ENCODE measurements around the gene FBXL17. TPM values are rescaled to one million over a fixed set of nuclear protein-coding genes. Genes with fewer than 3 reads are reported as not detected.
A peak's percentile ranks its signal among the peaks of the same experiment; 100 is the strongest.

The FBXL17 gene
- total RNA-seq, 1 donor from 2014 or later: 5.6 TPM

DNA sequence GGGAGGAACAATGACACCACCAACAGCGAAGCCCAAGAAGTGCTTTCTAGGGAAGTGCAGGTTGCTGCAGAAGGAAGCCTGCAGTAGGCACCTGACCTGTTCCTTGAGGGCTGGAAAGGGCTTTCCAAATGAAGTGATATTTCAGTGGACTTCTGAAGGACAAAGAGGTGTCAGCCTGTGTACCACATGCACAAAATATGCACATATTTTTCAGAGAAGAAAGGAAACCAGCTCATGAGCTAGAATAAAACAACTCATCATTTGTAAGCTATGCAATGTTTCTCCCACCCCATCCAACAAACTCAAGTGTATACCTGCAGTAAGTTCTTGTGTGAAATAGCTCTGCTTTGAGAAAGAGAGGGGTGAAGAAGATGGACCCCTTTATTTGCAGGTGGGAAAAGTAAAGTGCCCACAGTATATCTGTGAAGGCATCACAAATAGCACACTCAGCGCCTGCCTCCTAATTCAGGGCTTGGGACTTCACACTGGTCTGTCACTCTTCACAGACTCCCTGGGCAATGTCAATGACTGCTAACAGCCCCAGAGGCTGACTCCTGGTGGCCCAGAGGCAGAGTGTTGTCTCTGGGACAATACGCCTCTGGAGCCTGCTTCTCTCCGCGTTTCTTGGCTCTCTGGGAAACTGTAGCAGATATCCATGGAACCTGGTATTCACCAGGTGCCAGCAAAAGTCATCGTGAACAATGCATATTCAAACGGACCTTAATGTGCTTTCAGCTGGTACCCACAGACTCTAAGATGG is 513.1 kb downstream of the FBXL17 start:
- no peak for DNase-seq (ENCODE audit: low read depth in 2 of 2)

DNA sequence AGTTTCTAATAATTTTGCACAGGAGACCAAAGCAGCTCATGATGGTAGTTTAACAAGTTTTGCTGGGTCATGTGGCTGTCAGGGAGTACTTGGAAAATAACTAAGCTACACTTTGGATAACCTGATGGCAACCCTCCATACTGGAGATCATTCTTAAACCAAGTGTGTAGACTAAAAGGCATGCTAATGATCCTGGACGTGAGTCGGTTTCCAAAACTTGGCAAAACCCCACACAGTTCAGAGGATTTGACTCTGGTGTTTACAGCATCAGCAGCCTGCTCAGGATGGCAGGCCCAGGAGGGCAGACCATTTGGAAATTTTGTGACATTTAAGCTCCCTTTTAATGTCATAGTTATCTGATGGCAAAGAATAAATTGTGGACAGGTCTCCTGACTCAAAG is 514.6 kb downstream of the FBXL17 start:
- DNase-seq (ENCODE audit: low read depth in 2 of 2): no peak

DNA sequence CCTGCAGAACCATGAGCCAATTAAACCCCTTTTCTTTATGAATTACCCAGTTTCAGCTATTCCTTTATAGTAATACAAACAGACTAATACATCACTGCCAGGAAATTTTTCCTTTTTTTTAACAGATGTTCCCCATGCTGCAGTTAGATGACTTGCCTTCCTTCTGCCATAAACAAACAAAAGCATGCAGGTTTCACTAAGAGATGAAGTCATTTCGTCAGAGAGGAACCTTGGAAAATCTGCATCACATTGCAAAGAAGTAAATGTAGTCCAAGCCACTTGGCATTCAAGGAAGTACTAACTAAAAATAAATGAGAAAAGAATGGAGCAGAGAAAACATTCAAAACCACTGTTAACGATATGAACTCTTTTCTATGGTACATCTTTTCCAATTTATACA is 517.1 kb downstream of the FBXL17 start:
- DNase-seq (ENCODE audit: low read depth in 2 of 2): peak in 1 of 2 donors; percentile 78

DNA sequence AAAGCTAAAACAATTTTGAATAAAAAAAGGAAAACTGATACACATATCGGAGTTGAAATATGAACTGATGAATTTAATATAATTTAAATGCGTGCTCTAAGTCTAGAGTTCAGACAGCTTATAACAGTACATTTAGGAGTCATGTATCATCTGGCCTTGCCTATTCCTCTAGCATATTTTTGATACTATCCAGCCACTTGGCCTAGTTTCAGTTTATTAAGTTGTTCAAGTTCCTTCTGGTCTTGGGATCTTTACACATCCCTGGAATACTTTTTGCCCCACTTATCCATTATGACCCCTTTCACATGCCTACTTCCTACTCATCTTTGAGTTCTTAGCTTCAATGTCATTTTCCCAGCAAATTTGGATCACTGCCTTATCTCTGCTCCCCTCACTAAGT is 518.8 kb downstream of the FBXL17 start:
- DNase-seq (ENCODE audit: low read depth in 2 of 2): no peak

DNA sequence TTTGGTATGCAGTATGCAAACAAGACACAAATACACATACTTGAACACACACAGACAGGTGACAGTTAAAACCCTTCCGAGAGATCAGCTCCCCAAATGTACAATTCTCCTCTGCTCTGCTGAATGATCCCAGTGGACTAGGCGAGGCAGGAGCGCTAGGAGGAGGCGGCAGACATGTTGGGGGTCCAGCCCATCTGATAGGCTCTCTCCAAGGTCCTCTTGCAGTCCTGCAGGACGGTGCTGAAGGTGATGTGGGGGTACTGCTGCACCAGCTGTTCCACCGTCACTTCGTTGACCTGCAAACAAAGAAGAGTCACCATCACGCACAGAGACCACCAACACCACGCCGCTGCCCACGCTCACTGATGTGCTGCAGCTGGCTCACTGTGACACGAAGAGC is 520.3 kb downstream of the FBXL17 start:
- DNase-seq (ENCODE audit: low read depth in 2 of 2): no peak

DNA sequence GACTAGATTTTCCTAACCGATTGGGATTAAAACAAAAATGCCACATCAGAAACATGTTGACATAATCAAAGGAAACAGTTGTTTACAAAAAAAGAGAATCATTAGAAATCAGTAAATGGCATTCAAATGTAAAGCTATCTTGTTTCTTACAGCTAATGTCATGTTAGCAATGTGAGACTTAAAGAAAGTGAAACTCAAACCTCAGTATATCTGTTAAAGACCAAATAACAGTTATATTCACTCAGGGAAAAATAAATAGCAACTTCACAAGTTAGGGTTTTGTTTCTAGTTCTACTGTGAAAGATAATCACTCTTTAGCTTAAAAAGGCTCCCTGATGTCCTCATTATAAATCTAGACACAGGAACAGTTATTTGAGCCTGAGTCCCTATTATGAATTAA is 521.9 kb downstream of the FBXL17 start:
- DNase-seq (ENCODE audit: low read depth in 2 of 2): no peak

DNA sequence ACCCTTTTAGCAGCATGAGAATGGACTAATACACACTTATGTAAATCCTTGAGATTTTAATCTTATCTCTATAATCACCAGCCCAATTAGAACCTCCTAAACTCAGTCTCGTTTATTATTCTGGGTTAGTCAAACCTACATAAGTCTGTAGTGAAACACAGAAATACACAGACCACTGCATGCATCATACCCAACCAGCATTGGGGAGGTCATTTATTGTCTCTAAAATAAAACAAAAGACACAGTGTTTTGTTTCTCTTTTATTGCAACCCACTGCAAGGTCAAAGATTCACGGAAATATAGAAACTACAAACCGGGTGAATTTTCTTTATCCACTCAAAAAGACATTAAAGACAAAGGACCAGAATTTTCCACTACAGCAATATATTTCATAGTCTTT is 523.1 kb downstream of the FBXL17 start:
- no peak for DNase-seq (ENCODE audit: low read depth in 2 of 2)

DNA sequence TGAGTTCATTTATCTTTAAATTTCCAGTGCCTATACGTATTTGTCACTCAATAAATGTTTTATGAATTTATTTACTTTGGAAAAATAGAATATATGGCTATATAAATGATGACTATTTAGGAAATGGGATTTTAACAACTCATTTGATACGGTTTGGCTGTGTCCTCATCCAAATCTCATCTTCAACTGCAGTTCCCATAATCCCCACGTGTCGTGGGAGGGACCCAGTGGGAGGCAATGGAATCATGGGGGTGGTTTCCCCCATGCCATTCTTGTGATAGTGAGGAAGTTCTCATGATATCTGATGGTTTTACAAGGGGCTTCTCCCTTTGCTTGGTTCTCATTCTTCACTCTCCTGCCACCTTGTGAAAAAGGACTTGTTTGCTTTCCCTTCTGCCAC is 523.6 kb downstream of the FBXL17 start:
- DNase-seq (ENCODE audit: low read depth in 2 of 2): no peak

DNA sequence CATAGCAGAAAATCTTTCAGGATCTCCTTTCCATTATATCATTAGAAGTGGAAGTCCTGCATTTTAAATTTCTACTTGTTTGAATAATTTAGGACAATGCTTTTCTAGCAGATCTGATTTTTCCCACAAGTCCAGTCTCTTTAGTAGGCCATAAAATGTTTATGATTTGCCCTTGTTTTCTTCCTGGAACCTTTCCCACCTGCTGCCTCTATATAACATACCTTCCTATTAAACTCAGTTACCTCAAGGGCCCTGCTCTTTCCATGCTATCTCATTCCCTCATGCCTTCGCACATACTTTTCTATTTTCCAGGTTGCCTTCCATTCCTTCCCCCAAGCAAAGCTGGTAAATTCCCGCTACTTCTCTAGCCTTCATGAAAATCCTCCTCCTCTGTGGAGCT is 524.1 kb downstream of the FBXL17 start:
- no peak for DNase-seq (ENCODE audit: low read depth in 2 of 2)

DNA sequence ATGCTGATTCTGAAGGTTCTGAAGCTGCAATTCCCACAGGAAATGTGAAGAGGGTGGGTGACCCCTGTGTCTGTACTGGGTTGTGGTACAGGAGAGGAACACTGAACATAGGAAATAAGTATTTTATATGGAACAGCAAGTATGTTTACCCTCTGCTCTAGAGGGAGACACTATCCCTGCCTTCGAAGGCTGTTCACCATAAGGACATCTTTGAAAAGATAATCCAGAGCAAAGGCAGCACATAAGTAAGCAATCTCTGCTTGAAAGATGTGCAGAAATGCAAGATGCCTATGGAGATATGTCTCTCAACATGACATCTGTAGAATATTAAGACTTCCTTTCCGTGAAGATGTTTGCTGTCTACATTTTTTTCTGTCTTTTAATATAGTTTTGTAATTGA is 526.7 kb downstream of the FBXL17 start:
- DNase-seq (ENCODE audit: low read depth in 2 of 2): peak in 1 of 2 donors; percentile 12

DNA sequence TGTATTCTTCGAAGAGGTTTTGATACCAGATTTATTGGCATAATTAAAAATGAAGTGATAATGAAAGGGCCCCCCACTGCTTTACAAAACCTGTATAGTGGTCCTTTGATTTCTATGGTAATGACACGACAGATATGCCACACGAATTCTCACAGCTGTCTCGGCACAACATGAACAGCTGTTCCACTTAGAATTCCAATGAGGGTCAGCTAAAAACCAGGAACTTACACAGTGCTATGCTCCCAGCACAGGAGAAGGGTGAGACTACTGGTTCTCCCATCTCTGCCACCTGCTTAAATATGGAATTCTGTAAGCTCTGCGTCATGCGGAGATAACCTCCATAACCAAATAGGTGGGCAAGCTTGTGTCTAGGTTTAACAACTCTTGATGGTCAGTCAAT is 528.2 kb downstream of the FBXL17 start:
- no peak for DNase-seq (ENCODE audit: low read depth in 2 of 2)

DNA sequence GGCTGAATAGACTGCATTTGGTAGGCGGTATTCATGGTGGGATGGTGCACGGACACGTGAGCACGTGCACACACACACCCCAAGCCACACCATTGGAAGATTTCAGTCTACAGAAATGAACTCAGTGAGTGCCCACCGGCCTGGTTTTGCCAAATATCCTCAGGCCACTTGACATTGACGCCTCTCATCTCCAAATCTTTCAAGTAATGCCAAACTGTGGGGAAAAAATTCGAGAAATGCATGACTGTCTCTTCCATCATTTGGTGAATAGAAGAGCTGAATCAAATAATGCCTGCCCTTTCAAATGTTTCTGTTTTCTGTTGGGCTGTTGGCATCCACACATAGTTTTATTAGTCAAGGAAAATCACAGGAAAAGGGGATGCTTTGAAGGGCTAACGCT is 528.9 kb downstream of the FBXL17 start:
- DNase-seq (ENCODE audit: low read depth in 2 of 2): no peak

DNA sequence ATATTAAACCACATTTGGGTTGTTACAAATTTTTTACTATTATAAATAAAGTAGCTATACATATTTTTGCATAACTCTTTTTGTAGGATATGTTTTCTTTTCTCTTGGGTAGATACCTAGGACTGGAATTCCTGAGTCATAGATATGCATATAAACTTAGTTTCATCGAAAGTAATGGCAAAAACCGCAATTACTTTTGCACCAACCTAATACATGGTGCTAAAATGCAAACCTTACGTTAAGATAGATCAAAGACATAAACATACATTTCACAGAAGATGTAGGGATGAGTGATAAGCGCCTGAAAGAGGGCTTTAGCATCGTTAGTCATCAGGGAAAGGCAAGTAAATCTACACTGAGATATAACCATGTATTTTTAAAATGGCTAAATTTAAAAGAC is 532.8 kb downstream of the FBXL17 start:
- DNase-seq (ENCODE audit: low read depth in 2 of 2): no peak

DNA sequence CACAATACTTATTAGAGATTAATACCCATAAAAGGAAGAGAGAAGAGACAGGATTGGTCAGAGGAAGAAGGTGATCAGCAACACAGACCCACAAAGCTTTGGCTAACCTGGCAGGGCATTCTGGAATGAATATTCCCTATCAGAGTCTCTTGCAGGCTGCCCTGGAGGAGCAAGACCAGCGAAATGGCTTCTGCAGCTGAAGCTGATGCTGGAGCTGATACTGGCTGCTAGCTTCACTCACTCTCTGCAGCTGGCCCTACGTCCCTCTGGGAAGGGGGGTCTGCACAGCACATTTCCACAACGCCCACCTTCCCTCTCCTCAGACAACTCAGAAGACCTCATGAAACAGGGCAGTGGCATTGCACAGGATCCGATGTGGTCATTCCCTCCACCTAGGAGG is 541.3 kb downstream of the FBXL17 start:
- DNase-seq (ENCODE audit: low read depth in 2 of 2): no peak

DNA sequence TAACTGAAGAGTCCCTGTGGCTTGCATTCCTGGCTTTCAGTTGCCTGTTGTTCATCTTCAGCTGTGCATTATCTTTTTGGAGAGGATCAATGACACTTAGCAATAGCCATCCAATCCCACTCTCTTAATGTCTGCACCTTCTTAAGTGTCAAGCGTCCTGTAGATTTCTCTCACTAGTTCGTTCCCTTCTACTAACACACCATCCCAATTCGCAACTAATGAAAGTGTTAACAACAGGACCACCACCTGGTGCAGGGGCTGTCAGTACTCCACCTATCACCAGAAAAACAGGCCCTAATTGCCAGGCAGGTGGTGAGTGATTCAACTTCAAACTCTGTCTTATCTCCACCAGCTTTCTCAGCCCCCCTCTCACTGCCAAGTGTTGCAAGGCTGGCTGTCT is 541.7 kb downstream of the FBXL17 start:
- DNase-seq (ENCODE audit: low read depth in 2 of 2): no peak

DNA sequence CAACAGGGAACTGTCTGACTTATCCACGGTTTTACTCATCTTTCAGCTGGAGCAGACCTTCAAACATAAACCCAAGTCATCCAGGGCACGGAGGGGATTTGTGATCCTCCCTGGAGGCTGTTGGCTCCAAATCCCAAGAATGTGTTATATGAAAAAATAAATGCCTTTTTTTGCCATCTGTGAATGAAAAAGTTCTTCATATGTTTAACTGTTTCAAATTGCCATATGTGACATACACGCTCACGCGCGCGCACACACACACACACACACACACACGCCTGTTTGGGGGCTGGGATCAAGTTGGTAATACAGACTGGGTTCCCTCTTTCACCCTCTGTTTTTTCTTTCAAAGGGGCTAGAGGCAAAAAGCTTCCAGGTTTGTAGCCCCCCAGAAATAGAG is 546.8 kb downstream of the FBXL17 start:
- DNase-seq (ENCODE audit: low read depth in 2 of 2): no peak

DNA sequence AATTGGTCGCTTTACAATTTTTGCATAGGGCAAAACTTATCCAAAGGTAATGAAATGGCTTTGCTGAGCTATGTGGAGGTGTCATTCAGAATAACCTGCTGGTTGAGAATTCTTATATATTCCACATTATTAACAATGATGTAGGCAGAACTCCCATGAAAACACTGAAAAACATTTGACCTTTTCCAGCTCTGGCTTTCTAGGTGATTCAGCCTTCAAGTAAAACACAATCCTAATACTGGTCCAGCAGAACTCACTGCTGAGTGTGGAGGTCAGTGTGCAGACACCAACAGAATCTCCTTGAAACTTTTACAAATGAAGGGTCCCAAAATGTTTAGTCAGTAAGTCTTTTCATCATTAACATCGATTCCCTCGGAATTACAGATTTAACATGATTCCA is 549.2 kb downstream of the FBXL17 start:
- DNase-seq (ENCODE audit: low read depth in 2 of 2): no peak

DNA sequence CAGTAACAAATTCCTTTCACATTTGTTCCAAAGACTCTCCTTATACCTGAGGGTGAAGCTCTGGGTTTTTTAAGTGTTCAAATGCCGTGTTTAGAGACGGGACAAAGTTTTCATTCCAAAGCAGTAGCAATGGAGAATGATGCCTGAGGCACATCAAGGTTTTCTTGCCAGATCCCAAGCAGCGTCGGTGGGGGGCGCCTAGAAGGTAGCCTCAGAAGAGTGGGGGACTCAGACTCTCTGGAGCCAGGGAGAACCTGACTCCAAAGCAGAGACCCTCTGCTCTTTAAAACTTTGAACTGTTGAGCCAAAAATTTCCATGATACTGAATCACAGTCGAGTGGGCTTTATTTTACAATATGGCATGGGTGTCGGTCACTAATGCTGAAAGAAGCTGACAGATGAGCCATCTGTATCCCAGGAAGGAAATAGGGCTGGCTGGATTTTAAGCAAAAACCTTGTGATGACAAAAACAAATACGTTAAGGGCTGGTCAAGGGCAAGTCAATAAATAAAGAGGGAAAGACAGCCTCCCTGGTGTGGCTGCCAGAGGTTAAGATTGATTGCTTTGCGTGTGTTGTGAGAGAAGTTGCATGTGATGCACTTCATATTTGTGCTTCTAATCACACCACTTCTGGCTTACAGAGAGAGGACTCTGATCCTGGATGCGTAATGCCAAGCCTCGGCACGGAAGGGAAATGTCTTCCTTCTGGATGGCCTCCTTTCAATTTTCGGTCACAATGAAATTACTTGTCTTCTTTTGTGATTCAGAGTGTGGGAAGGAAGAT is 550.1 kb downstream of the FBXL17 start:
- no peak for DNase-seq (ENCODE audit: low read depth in 2 of 2)

DNA sequence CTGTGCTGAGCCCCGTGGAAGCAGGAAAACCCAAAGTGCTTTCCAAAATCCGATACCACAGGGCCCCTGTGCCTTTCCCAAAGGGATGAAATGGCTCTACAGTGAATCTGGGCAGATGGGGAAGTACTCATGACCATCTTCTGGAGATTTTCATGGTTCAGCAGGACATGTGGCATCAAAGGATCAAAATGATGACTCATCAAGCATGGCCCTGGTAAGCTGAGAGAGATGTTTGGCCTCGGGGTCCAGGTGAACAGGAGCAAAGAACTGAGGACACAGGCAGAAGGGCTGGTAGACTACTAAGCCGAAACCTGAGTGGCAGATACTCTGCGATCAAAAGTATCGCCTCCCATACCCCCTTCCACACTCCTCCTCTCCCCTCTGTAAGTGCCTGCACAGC is 551.1 kb downstream of the FBXL17 start:
- no peak for DNase-seq (ENCODE audit: low read depth in 2 of 2)

DNA sequence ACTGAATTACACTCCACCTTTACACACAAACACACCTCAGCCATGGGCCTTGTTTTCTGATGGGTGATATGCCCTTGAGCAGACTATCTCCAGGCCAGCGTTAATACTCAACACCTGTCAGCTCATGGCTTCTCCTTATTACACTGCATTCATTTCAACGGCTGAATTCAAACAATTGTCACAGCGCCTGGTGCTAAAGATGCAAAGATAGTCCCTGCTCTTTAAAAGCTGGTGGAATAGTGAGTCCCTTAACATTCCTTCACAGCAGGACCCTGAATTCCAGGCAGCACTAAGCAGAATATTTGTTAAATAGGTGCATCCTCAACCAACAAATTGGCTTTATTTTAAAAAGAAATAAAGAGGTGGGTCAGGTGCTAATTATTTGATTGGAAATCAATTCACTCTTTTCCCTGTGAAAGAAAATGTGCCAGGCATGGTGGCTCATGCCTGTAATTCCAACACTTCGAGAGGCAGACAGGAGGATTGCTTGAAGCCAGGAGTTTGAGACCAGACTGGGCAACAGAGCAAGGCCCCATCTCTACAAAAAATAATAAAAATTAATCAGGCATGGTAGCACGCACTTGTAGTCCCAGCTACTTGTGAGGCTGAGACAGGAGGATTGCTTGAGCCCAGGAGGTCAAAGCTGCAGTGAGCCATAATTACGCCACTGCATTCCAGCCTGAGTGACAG is 555.4 kb downstream of the FBXL17 start:
- no peak for DNase-seq (ENCODE audit: low read depth in 2 of 2)

DNA sequence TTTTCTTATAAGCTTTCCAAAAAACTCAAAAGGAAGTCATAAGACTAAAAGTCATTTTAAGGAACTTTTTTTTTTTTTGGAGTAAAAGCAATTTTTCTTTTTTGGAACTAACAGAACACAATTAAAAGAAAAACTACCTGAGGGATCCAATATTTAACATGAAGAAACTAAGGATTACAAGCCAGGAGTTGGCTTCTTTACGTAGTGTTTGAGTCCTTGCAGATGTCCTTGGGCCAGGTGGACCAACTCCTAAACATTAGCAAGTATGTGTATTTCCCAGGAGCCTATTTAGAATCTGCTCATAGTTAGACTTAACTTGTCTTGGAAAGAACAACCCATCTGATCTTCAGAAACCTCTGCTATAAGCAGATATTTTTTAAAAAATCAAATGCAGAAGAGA is 557.1 kb downstream of the FBXL17 start:
- no peak for DNase-seq (ENCODE audit: low read depth in 2 of 2)

DNA sequence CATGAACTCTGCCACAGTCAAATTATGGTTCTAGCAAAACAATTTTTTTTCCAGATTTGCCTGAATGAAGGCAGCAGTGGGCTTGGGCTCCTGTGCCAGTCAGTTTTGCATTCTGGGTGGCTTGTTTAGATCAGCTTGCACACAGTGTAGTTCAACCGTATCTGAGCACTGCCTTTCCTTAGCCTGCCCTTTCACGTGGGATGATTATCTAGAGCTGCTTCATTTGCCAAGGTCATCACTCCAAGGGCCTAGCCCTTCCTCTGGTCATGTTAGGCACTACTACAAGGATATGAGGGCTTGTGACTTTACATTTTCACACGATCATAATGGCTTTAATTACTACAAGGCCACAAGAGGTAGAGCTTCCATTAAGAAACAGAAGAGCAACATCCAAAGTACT is 560.6 kb downstream of the FBXL17 start:
- no peak for DNase-seq (ENCODE audit: low read depth in 2 of 2)

DNA sequence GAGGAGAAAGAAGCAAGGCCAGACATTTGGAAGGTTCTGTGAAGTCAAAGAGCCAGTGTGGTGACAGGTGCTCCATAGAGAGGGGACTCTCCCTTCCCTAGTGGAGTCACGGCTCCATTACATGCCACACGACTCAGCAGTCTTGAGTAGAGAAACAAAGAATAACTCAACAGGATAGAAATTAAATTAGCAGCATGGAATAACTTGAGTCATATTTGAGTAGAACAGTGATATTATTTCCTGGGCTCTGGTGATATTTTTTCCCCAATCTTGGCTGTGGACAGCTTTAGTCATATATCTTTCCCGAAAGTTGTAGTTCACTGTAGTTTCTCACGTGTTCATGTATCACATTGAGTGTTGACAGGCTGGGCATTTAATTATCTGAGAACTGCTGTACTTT is 561.5 kb downstream of the FBXL17 start:
- no peak for DNase-seq (ENCODE audit: low read depth in 2 of 2)
